ENCODE measurements around the gene SYNJ2.

The SYNJ2 gene

GRCh38 chr6:158030380-158031300 lies 49.0 kb downstream of the SYNJ2 start:
- DNase-seq = no peak

GRCh38 chr6:158031381-158032353 lies 50.0 kb downstream of the SYNJ2 start:
- DNase-seq = no peak

GRCh38 chr6:158032354-158032733 lies 50.7 kb downstream of the SYNJ2 start:
- DNase-seq = no peak

- no peak for DNase-seq
Observed at GRCh38 chr6:158033077-158033750, 51.6 kb downstream of the SYNJ2 start.

- DNase-seq = no peak
Observed at GRCh38 chr6:158033751-158034702, 52.4 kb downstream of the SYNJ2 start.

GRCh38 chr6:158036261-158036660 lies 54.6 kb downstream of the SYNJ2 start:
- no peak for DNase-seq

GRCh38 chr6:158037021-158037420 lies 55.4 kb downstream of the SYNJ2 start:
- DNase-seq = no peak

GRCh38 chr6:158037771-158038170 lies 56.1 kb downstream of the SYNJ2 start:
- no peak for DNase-seq

- no peak for DNase-seq
Observed at GRCh38 chr6:158038291-158039177, 56.9 kb downstream of the SYNJ2 start.

GRCh38 chr6:158039178-158039557 lies 57.5 kb downstream of the SYNJ2 start:
- DNase-seq = no peak

GRCh38 chr6:158039571-158040050 lies 57.9 kb downstream of the SYNJ2 start:
- DNase-seq = no peak

GRCh38 chr6:158040051-158040803 lies 58.6 kb downstream of the SYNJ2 start:
- no peak for DNase-seq

- no peak for DNase-seq
Observed at GRCh38 chr6:158040804-158041347, 59.2 kb downstream of the SYNJ2 start.

GRCh38 chr6:158041370-158041769 lies 59.7 kb downstream of the SYNJ2 start:
- no peak for DNase-seq

- no peak for DNase-seq
Observed at GRCh38 chr6:158041788-158042187, 60.1 kb downstream of the SYNJ2 start.

GRCh38 chr6:158042245-158042798 lies 60.7 kb downstream of the SYNJ2 start:
- DNase-seq = no peak

- DNase-seq = no peak
Observed at GRCh38 chr6:158043008-158043407, 61.3 kb downstream of the SYNJ2 start.

- no peak for DNase-seq
Observed at GRCh38 chr6:158043586-158044524, 62.2 kb downstream of the SYNJ2 start.
